CD4-positive, alpha-beta T cell (primary cell): ENCODE measurements around the gene SLC17A8. TPM values are rescaled to one million over a fixed set of nuclear protein-coding genes. Genes with fewer than 3 reads are reported as not detected.

ENCODE experiments used
- ATAC-seq: fragments of 200-7000 bp; cut with Tn5 transposase; one replicate; pipeline ENCODE4 v1.10.0; 2022; ENCODE audit warnings: mild to moderate bottlenecking; ENCODE audit not compliant: poor library complexity
- CTCF ChIA-PET: fragments of 350-600 bp; sonication (Branson Sonifier 250); formaldehyde crosslinking; loops from one replicate; lab custom pipeline; 2021; ENCODE audit warnings: antibody characterized with exemption, inconsistent platforms; lab: Charles Lee
- POLR2A ChIA-PET: fragments of 350-600 bp; sonication (Branson Sonifier 250); formaldehyde crosslinking; loops from one replicate; lab custom pipeline; 2021; ENCODE audit warnings: antibody characterized with exemption, inconsistent platforms; lab: Charles Lee
- DNase-seq, 14 experiments: peaks; one replicate each; pipeline ENCODE4 v3.0.0-alpha.2; 2013 to 2020; ENCODE audit warnings: mixed read lengths in 2 of 14
- H3K27ac ChIP-seq, 2 donors: one replicate each; pipeline versions ENCODE4 v1.5.1 to v1.7.0; 2013; ENCODE audit warnings: low read length in 2 of 2, low read depth in 1 of 2, mild to moderate bottlenecking in 1 of 2
- H3K27me3 ChIP-seq, 2 experiments: 1 replicate in 1 of 2; 2 replicates in 1 of 2; pipeline versions ENCODE4 v1.6.1 to v1.7.0; 2013; ENCODE audit warnings: low read length in 2 of 2, control low read depth in 1 of 2, mild to moderate bottlenecking in 1 of 2, moderate library complexity in 1 of 2; ENCODE audit not compliant: insufficient read depth in 2 of 2, control insufficient read depth in 1 of 2
- H3K36me3 ChIP-seq: one replicate; pipeline ENCODE4 v1.6.1; 2013; ENCODE audit warnings: low read length, control low read depth; ENCODE audit not compliant: insufficient read depth
- H3K4me1 ChIP-seq: one replicate; pipeline ENCODE4 v1.6.1; 2013; ENCODE audit warnings: low read length, control low read depth; ENCODE audit not compliant: insufficient read depth
- H3K4me3 ChIP-seq: one replicate; pipeline ENCODE4 v1.5.1; 2013; ENCODE audit warnings: mild to moderate bottlenecking, low read length, moderate library complexity
- H3K9me3 ChIP-seq, 2 experiments: 1 replicate in 1 of 2; 2 replicates in 1 of 2; pipeline versions ENCODE4 v1.6.1 to v1.7.0; 2013; ENCODE audit warnings: low read length in 2 of 2, mild to moderate bottlenecking in 2 of 2, control low read depth in 1 of 2, moderate library complexity in 1 of 2; ENCODE audit not compliant: control insufficient read depth in 1 of 2, insufficient read depth in 1 of 2
- H3K27ac Mint-ChIP-seq: one replicate; pipeline ENCODE4 v1.8.0; 2020; ENCODE audit warnings: mixed read lengths
- H3K27me3 Mint-ChIP-seq: one replicate; pipeline ENCODE4 v1.8.0; 2021; ENCODE audit warnings: mixed read lengths
- H3K36me3 Mint-ChIP-seq: one replicate; pipeline ENCODE4 v1.8.0; 2021; ENCODE audit warnings: low read depth, mixed read lengths
- H3K4me1 Mint-ChIP-seq: one replicate; pipeline ENCODE4 v1.8.0; 2021; ENCODE audit warnings: low read depth, mixed read lengths
- H3K4me3 Mint-ChIP-seq: one replicate; pipeline ENCODE4 v1.8.0; 2020; ENCODE audit warnings: mild to moderate bottlenecking, mixed read lengths
- H3K9me3 Mint-ChIP-seq: one replicate; pipeline ENCODE4 v1.8.0; 2020; ENCODE audit warnings: mixed read lengths
- CTCF ChIP-seq: fragments of 200-600 bp; IDR thresholded peaks from one replicate; pipeline ENCODE4 v1.8.0; 2022; ENCODE audit warnings: antibody characterized with exemption, mild to moderate bottlenecking
- intact Hi-C, 2 experiments: fragments of 100-400 bp; cut with DNase I in 1 of 2; cut with micrococcal nuclease in 1 of 2; formaldehyde crosslinking; loops; one replicate each; pipeline versions ENCODE4 v1.15.1 to v1.9.0; 2023 to 2025; cut with DNase I, micrococcal nuclease
- total RNA-seq, 174 experiments: library from RNA in 2 of 174; stranded (reverse) in 2 of 174; gene quantifications; one replicate each; pipeline ENCODE4 v1.2.3 and lab custom pipeline; 2021 to 2026

SLC17A8 gene
- total RNA-seq, 2 experiments from 2014 or later, result not detected

GRCh38 chr12:100331871-100332270, 25.0 kb upstream of the SLC17A8 start:
- H3K27ac Mint-ChIP-seq, result no peak overlapping the region
- intact Hi-C loops, result no loop called here

GRCh38 chr12:100332852-100333251, 24.0 kb upstream of the SLC17A8 start:
- no peak overlapping the region for H3K4me3 Mint-ChIP-seq
- no peaks in the 10 kb centered on the region for H3K27me3 ChIP-seq
- no peaks in the 10 kb centered on the region for H3K27me3 Mint-ChIP-seq
- ATAC-seq (no peak), DNase-seq (no peak)
- H3K27ac ChIP-seq, result no peak overlapping the region
- POLR2A ChIA-PET, result no interaction called here
- CTCF ChIA-PET, result no interaction called here
- no peak overlapping the region for H3K4me3 ChIP-seq
- no peaks in the 10 kb centered on the region for H3K4me1 Mint-ChIP-seq
- no peaks in the 10 kb centered on the region for H3K9me3 ChIP-seq
- H3K9me3 Mint-ChIP-seq, result no peaks in the 10 kb centered on the region
- no peak overlapping the region for H3K27ac Mint-ChIP-seq
- TF ChIP-seq CTCF, result no peak
- H3K36me3 Mint-ChIP-seq, result peaks cover 98% of the 10 kb centered on the region
- H3K36me3 ChIP-seq, result peaks cover 54% of the 10 kb centered on the region
- intact Hi-C loops, result no loop called here
- no peaks in the 10 kb centered on the region for H3K4me1 ChIP-seq

More at GRCh38 chr12:100331871-100332270, 25.0 kb upstream of the SLC17A8 start:
- H3K9me3 ChIP-seq, result no peaks in the 10 kb centered on the region
- no peak for ATAC-seq
- no peak overlapping the region for H3K4me3 Mint-ChIP-seq
- ChIA-PET CTCF (no interaction called here), POLR2A (no interaction called here)
- no peaks in the 10 kb centered on the region for H3K27me3 ChIP-seq
- no peak for DNase-seq
- no peaks in the 10 kb centered on the region for H3K4me1 ChIP-seq
- H3K27me3 Mint-ChIP-seq, result no peaks in the 10 kb centered on the region
- no peak overlapping the region for H3K4me3 ChIP-seq
- H3K4me1 Mint-ChIP-seq, result no peaks in the 10 kb centered on the region
- peaks cover 96% of the 10 kb centered on the region for H3K36me3 Mint-ChIP-seq
- H3K9me3 Mint-ChIP-seq, result no peaks in the 10 kb centered on the region
- no peak overlapping the region for H3K27ac ChIP-seq
- TF ChIP-seq CTCF, result no peak
- H3K36me3 ChIP-seq, result peaks cover 52% of the 10 kb centered on the region

- CTCF ChIA-PET, result interaction anchor here (1.1 kb wide), 1 partner anchor 9 kb away, joined by 3 read pairs; no protein-coding TSS in a partner anchor
- Mint-ChIP-seq H3K9me3 (no peaks in the 10 kb centered on the region), H3K27ac (no peak overlapping the region), H3K4me1 (no peaks in the 10 kb centered on the region), H3K27me3 (no peaks in the 10 kb centered on the region), H3K4me3 (no peak overlapping the region), H3K36me3 (peaks cover 72% of the 10 kb centered on the region)
- peaks cover 40% of the 10 kb centered on the region for H3K36me3 ChIP-seq
- no peak overlapping the region for H3K27ac ChIP-seq
- POLR2A ChIA-PET, result no interaction called here
- no peak for ATAC-seq
- no peaks in the 10 kb centered on the region for H3K9me3 ChIP-seq
- intact Hi-C loops, result no loop called here
- no peak overlapping the region for H3K4me3 ChIP-seq
- no peaks in the 10 kb centered on the region for H3K4me1 ChIP-seq
- DNase-seq, result no peak
- TF ChIP-seq CTCF, result no peak
- H3K27me3 ChIP-seq, result no peaks in the 10 kb centered on the region
Observed at GRCh38 chr12:100337299-100337698, 19.6 kb upstream of the SLC17A8 start.
